ENCODE measurements around the gene HUNK.

DNA sequence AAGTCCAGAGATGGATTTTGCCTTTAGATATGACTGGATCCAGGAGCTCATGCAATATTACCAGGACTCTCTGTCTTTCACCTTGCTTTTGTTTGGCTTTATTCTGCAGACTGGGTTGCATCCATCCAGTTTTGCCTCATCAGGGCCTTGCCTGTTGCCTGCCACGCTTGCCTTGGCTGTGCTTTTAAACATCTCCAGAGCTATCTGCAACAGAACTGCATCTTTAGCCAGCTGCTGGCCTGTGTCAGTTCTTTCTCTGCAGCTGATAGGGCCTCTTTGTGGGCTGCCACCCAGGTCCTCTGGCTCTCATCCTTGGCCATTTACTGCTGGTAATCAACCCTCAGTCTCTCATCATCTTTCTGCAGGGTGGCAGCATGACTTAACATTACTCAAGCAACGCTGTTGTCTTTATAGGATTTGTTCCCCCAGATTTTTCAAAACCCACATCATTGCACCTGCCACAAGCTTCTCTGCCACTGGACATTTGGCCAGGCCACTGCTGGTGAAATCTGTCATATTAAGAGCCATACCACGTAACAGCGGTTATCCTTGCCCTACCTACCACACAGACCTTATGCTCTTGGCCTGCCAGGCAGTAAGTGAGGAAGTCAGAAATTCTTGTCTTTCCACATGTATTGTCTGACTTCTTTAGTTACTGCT, 24.4 kb upstream of the HUNK start:
- TF ChIP-seq POLR2A (IDR thresholded peaks at IDR 0.05; ENCODE audit: extremely low read depth, insufficient read length): no peak
- no peak for TF ChIP-seq CTCF (IDR thresholded peaks at IDR 0.05; ENCODE audit: low read depth, low read length)
- no peak for TF ChIP-seq MYC (IDR thresholded peaks at IDR 0.05; ENCODE audit: low read depth, low read length)
- TF ChIP-seq, protein P1, sequence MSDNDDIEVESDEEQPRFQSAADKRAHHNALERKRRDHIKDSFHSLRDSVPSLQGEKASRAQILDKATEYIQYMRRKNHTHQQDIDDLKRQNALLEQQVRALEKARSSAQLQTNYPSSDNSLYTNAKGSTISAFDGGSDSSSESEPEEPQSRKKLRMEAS (IDR thresholded peaks at IDR 0.05; ENCODE audit: low read depth, low read length): no peak
